GM04503 (cell line): Measurements from ENCODE around the gene FBN2.

Experiments used
- DNase-seq: peaks from one replicate; pipeline ENCODE4 v3.0.0-alpha.2; 2012; ENCODE audit warnings: low read depth

Gene FBN2

DNA sequence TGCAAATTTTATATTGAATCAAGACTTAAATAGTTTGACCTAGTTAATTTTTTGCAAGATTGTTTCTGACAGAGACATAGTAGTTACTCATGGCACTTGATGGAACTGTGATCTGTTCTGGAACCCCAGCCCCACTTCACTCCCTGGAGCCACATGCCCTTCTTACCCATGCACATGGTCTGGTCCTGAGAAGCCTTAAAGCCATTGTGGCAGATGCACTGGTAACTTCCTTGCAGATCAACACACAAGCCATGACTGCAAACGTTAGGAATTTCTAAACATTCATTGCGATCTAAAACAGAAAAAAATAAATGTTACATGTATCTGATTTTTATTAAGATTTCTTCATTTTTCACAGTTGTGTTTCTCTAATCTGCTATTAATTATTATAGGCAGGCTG is 233.3 kb downstream of the FBN2 start:
- no peak for DNase-seq

GRCh38 chr5:128304088-128304487 is 234.0 kb downstream of the FBN2 start:
- no peak for DNase-seq

DNA sequence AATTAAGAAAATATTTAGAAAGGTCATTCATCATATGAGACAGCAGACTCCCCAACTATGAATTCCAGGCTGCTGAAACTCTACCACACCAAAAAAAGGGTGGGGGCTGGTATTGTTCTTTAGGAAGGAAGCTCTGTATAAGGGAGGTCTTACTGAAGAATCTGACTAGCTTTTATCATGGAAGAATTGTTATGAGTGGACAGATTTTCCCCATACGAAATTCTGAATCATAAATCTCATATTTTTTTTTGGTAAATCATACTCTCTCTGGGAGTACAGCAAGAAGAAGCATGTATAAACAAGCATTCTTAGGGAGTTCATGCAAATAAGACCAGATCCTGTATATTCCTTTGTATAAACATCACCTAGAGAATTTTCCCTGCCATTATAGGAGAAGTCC is 234.5 kb downstream of the FBN2 start:
- DNase-seq: no peak

DNA sequence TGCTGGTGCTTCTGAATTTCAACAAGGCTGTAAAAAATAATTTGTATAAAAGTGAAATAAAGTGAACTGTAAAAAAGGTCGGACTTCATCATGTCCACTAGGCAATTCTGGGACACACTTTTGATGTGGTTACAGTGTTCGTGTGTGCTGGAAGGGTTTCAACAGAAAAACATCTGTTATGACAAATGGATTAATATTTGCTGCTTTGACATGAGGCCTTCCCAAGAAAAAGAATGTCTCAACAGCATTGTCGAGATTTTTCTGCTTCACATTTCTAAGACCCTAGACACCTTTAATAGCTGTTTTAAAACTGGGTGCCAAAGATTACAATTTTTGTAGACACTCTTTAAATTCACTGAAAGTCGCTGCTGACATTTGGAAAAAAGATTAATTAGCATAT is 237.9 kb downstream of the FBN2 start:
- DNase-seq: no peak

GRCh38 chr5:128290152-128290858 is 247.7 kb downstream of the FBN2 start:
- DNase-seq: no peak

- DNase-seq: no peak
These were observed 250.3 kb downstream of the FBN2 start for GRCh38 chr5:128287740-128288139.

DNA sequence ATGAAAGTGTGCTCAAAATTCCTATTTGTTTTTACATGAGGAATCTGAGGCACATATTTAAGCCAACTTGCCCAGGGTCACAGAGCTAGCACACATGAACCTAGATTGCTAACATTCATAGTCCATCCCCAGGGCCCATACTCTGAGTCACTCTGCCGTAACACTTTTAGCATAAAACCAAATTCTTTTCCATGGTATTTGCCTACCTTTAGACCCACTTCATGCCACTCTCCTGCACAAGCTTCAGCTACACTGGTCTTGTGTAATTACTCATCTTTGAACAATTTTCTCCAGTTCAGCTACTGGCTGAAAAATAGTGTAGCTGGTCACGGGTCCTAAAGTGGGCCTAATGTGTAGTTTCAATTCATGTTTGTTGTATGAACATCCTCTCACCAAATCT is 253.8 kb downstream of the FBN2 start:
- no peak for DNase-seq

GRCh38 chr5:128279345-128279744 is 258.7 kb downstream of the FBN2 start:
- no peak for DNase-seq

- no peak for DNase-seq
These were observed 261.4 kb downstream of the FBN2 start for GRCh38 chr5:128276537-128277216.

DNA sequence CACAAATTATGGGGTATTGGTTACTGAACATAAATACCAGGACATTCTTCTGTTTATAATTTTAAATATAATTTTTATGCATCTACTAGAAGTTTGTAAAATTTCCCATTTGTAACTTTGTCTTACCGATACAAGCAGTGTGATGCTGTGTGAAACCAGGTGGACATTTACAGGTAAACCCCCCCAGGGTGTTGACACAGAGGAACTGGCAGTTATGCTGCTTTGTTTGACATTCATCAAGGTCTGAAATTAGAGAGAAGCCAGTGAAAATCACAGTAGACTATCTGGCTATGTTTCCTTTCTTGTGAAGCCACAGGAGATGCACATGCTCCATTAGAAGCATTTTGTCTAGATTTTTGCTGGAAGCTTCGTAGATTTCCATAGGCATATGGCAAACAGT is 263.6 kb downstream of the FBN2 start:
- no peak for DNase-seq

- DNase-seq: no peak
These were observed 264.3 kb downstream of the FBN2 start for GRCh38 chr5:128273736-128274135.

DNA sequence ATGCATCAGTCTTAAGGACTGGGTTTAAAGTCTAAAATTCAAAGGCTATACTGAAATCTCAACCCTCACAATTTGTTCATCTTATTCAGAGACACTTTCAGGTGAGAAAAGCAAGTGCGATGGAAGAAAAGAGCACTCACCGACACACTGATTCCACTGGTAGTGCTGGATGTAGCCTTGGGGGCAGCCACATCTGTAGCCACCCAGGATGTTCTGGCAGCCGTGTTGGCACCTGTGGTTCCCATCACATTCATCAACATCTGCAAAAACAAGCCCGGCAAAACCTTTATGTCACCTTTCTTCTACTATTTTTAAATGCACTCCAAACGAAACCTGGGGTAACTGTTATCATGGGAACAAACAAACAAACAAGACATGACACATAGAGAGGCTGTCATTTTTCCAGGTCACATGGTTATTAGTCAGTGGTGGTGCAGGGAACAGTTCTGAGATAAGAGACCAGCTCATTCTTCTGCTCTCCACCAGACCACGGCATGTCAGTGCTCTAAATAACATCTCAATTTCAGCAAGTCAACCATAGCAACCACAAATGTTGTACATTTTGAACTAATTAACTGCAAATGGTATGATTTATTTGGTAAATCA is 266.1 kb downstream of the FBN2 start:
- DNase-seq: no peak

DNA sequence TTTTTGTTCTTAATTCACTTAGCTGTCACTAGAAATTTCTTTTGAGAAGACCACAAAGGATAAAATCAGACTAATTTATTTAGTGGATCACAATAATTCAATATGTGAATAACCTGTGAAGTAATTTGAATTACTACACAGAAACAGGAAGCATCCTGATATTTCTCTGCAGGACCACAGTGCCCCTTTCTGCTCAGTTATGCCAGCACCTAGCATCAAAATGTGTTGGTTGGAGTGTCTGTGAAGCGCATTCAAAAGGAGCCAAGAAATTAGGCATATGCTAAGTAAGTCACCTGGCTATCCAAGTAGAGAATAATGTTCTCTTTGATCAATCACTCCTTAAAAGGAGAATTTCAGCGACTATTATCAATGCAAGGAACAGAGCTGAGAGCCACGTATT is 267.0 kb downstream of the FBN2 start:
- no peak for DNase-seq

- no peak for DNase-seq
These were observed 273.3 kb downstream of the FBN2 start for GRCh38 chr5:128264564-128265360.

GRCh38 chr5:128263357-128263756 is 274.7 kb downstream of the FBN2 start:
- DNase-seq: no peak

DNA sequence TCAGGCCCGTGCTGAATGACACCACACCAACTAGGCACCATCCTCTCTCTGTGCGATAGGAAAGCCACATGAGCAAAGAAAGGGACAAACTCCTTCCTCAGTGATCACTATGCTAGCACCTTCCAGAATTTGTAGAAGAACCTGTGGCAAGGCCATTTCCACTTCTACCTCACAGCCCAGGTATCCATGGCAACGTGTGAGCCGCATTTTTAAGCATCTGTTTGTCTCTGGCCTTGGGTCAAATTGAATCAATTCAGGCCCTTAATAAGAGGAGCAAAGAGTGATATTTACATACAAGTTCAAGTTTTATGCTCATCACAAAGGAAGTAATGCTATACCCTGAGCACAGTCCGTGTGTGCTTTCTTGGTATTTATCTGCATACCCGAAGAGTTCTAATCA is 275.1 kb downstream of the FBN2 start:
- no peak for DNase-seq

GRCh38 chr5:128259607-128260021 is 278.4 kb downstream of the FBN2 start:
- no peak for DNase-seq

DNA sequence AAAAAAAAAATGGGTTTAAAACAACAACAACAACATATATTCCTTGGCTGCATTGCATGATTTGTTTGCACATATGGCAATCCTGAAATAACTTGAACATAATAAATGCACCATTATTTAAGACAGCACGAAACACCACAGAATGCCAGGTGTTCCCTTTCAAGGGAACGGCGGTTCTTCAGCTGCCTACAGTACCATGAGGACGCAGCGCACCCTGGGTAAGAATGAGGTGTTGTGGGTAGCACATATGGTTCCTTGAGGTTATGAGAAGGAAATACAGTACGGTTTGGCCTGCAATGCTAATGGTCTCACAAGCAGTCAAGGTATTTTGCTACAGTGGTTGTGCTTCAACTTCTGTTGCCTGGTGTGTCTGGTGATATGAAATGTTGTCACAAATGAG is 279.7 kb downstream of the FBN2 start:
- DNase-seq: no peak

GRCh38 chr5:128257076-128257475 is 281.0 kb downstream of the FBN2 start:
- no peak for DNase-seq

GRCh38 chr5:128254789-128255188 is 283.3 kb downstream of the FBN2 start:
- DNase-seq: no peak

DNA sequence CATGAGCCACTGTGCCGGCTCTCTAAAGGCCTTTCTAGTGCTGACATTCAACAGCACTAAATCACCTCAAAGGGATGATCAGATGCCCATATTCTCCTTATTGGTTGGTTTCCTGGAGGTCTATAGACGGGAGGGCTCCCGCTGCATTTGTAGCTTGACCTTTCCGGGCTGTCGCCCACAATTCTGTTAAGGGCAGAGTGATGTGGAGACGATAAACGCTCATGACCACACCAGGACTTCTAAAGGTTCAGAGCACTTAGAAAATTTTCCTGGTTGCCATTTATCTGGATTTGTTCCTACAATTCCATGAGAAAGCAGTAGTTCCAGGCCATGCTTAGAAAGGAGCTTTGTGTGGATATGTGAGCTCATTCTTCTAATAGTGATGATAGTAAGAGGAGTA is 284.2 kb downstream of the FBN2 start:
- no peak for DNase-seq

- DNase-seq: no peak
These were observed 284.9 kb downstream of the FBN2 start for GRCh38 chr5:128253161-128253560.

DNA sequence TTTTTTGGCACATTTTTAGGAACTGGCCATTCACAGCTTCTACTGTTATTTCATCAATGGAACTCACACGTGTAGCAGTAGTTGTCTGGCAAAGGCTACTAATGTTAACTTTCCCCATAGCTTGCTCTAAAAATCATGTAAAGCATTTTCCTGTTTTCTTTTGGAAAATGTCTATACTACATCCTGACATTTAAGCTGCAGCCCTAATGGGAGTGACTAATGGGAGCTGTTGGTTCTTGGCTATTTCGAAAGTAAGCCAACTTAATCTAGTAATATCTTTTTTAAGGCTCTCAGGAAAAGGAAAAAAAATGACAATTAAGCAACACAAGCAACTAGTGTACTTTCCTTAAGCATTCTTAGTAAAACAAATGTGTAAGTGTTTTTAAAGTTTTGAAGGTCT is 285.3 kb downstream of the FBN2 start:
- DNase-seq: no peak
